GM23338 (cell line): Measurements from ENCODE around the gene LAMA4. TPM values are rescaled to one million over a fixed set of nuclear protein-coding genes. Genes with fewer than 3 reads are reported as not detected.

Source experiments
- ATAC-seq: fragments of 200-7000 bp; cut with Tn5 transposase; 3 replicates; pipeline ENCODE4 v1.9.1; 2020
- DNase-seq: peaks from one replicate; pipeline ENCODE4 v3.0.0-alpha.2; 2015; ENCODE audit warnings: low spot score
- H2AFZ ChIP-seq: fragments of 200-600 bp; sonication (generic); 2 replicates; pipeline ENCODE4 v1.8.0; 2016; ENCODE audit warnings: antibody characterized with exemption, mild to moderate bottlenecking, moderate library complexity
- H3F3A ChIP-seq: fragments of 200-600 bp; sonication (generic); replicated peaks from 2 replicates; pipeline ENCODE4 v1.8.0; 2017; ENCODE audit warnings: antibody characterized with exemption, mixed run types, low read depth
- H3K27ac ChIP-seq: fragments of 200-600 bp; sonication (generic); 2 replicates; pipeline ENCODE4 v1.6.1; 2016; ENCODE audit warnings: low read depth
- H3K27me3 ChIP-seq: fragments of 200-600 bp; sonication (generic); 2 replicates; pipeline ENCODE4 v1.8.0; 2016; ENCODE audit warnings: mild to moderate bottlenecking, mixed run types, moderate library complexity; ENCODE audit not compliant: insufficient read depth
- H3K36me3 ChIP-seq: fragments of 200-600 bp; sonication (generic); 2 replicates; pipeline ENCODE4 v1.8.0; 2016; ENCODE audit warnings: mild to moderate bottlenecking; ENCODE audit not compliant: insufficient read depth
- H3K4me1 ChIP-seq: fragments of 200-600 bp; sonication (generic); 2 replicates; pipeline ENCODE4 v1.8.0; 2016; ENCODE audit warnings: mild to moderate bottlenecking, moderate library complexity; ENCODE audit not compliant: insufficient read depth
- H3K4me2 ChIP-seq: fragments of 200-600 bp; sonication (generic); 2 replicates; pipeline ENCODE4 v1.7.1; 2017; ENCODE audit warnings: mixed run types
- H3K4me3 ChIP-seq: fragments of 200-600 bp; sonication (generic); 2 replicates; pipeline ENCODE4 v1.6.1; 2016; ENCODE audit warnings: mixed run types
- H3K79me2 ChIP-seq: fragments of 200-600 bp; sonication (generic); replicated peaks from 2 replicates; pipeline ENCODE4 v1.8.0; 2017; ENCODE audit warnings: mild to moderate bottlenecking; ENCODE audit not compliant: insufficient read depth
- H3K9me2 ChIP-seq: fragments of 200-600 bp; sonication (generic); 2 replicates; pipeline ENCODE4 v1.8.0; 2017; ENCODE audit not compliant: insufficient read depth
- H4K20me1 ChIP-seq: fragments of 200-600 bp; sonication (generic); replicated peaks from 2 replicates; pipeline ENCODE4 v1.8.0; 2017; ENCODE audit warnings: mild to moderate bottlenecking; ENCODE audit not compliant: insufficient read depth
- H3K27ac Mint-ChIP-seq: 2 replicates; pipeline ENCODE4 v1.8.0; 2020; ENCODE audit warnings: inconsistent platforms, mild to moderate bottlenecking, moderate library complexity, mixed read lengths
- H3K27me3 Mint-ChIP-seq: 3 replicates; pipeline ENCODE4 v1.8.0; 2022; ENCODE audit warnings: low read depth, mild to moderate bottlenecking, moderate library complexity, mixed read lengths, inconsistent platforms; ENCODE audit not compliant: insufficient read depth, poor library complexity
- H3K36me3 Mint-ChIP-seq: 3 replicates; pipeline ENCODE4 v1.8.0; 2021; ENCODE audit warnings: low read depth, mild to moderate bottlenecking, inconsistent platforms, moderate library complexity, mixed read lengths
- H3K4me1 Mint-ChIP-seq: 3 replicates; pipeline ENCODE4 v1.8.0; 2020; ENCODE audit warnings: mild to moderate bottlenecking, inconsistent platforms, mixed read lengths
- H3K4me3 Mint-ChIP-seq: 3 replicates; pipeline ENCODE4 v1.8.0; 2021; ENCODE audit warnings: moderate library complexity, mild to moderate bottlenecking, inconsistent platforms, mixed read lengths
- H3K9me3 Mint-ChIP-seq: 3 replicates; pipeline ENCODE4 v1.8.0; 2020; ENCODE audit warnings: moderate library complexity, mild to moderate bottlenecking, inconsistent platforms, mixed read lengths
- CREB1 ChIP-seq: fragments of 250-450 bp; sonication (Bioruptor Pico); IDR thresholded peaks from 2 replicates; pipeline ENCODE4 v1.5.0; 2020; ENCODE audit warnings: low read depth, mild to moderate bottlenecking, moderate library complexity
- EZH2phosphoT487 ChIP-seq: fragments of 200-600 bp; sonication (generic); IDR thresholded peaks from one replicate; pipeline ENCODE4 v1.8.1; 2018; ENCODE audit warnings: antibody characterized with exemption; ENCODE audit not compliant: unreplicated experiment
- JUNB ChIP-seq: IDR thresholded peaks from one replicate; pipeline ENCODE4 v1.6.1; 2016; ENCODE audit warnings: antibody characterized with exemption; ENCODE audit not compliant: unreplicated experiment
- POLR2AphosphoS5 ChIP-seq: IDR thresholded peaks from 2 replicates; pipeline ENCODE4 v1.6.1; 2016; ENCODE audit warnings: antibody characterized with exemption, low read depth
- STAT1 ChIP-seq: IDR thresholded peaks from one replicate; pipeline ENCODE4 v1.6.1; 2016; ENCODE audit warnings: antibody characterized with exemption; ENCODE audit not compliant: unreplicated experiment
- ZNF114 ChIP-seq: fragments of 250-450 bp; sonication (Bioruptor Pico); IDR thresholded peaks from 2 replicates; pipeline ENCODE4 v1.5.0; 2020; ENCODE audit warnings: mild to moderate bottlenecking, moderate library complexity
- ZNF331 ChIP-seq: fragments of 250-450 bp; sonication (Bioruptor Pico); IDR thresholded peaks from 2 replicates; pipeline ENCODE4 v1.5.0; 2020; ENCODE audit warnings: low read depth, mild to moderate bottlenecking, moderate library complexity
- polyA plus RNA-seq: library from polyadenylated mRNA; unstranded; fragments of >200 nt; fragmentation: Nextera tagmentation; extraction: Ambion mirVana; gene quantifications from 2 replicates; pipeline ENCODE4 v1.2.1, GENCODE V29; 2016
- total RNA-seq: library from RNA; depleted of rRNA; stranded (reverse); fragments of >200 nt; shearing (Covaris generic); gene quantifications from 2 replicates; pipeline ENCODE4 v1.2.3, GENCODE V29; 2014
- TF ChIP-seq, protein P1 (sequence below): IDR thresholded peaks from one replicate; pipeline ENCODE4 v1.6.1; 2018; ENCODE audit warnings: antibody characterized with exemption; ENCODE audit not compliant: unreplicated experiment
- TF ChIP-seq, protein P2 (sequence below): fragments of 250-450 bp; sonication (Bioruptor Pico); IDR thresholded peaks from 2 replicates; pipeline ENCODE4 v1.5.0; 2020; ENCODE audit warnings: mild to moderate bottlenecking, moderate library complexity

LAMA4 gene
- total and polyA plus RNA-seq, 2 experiments from 2014 or later, result 1.7 to 2.8 TPM

- Histone ChIP-seq H2AFZ (peak overlapping the region; percentile 99), H3K4me1 (peaks cover 24% of the 10 kb centered on the region), H3K79me2 (no peaks in the 10 kb centered on the region), H3K36me3 (no peaks in the 10 kb centered on the region), H3K9me2 (peaks cover 3% of the 10 kb centered on the region; the same call in 1 of the 2 replicates), H3K27ac (no peak overlapping the region), H3K4me3 (peak overlapping the region; percentile 88), H3K4me2 (peak overlapping the region; percentile 98), H3F3A (no peaks in the 10 kb centered on the region), H4K20me1 (no peaks in the 10 kb centered on the region), H3K27me3 (peaks cover 42% of the 10 kb centered on the region)
- Mint-ChIP-seq H3K36me3 (no peaks in the 10 kb centered on the region), H3K4me1 (peaks cover 19% of the 10 kb centered on the region), H3K27me3 (peaks cover 23% of the 10 kb centered on the region), H3K4me3 (peak overlapping the region; percentile 88), H3K27ac (no peak overlapping the region), H3K9me3 (no peaks in the 10 kb centered on the region; the same call in 2 of the 3 replicates)
- DNase-seq (no peak), ATAC-seq (0 out of 3 replicates have a peak, but pooled peaks have one; percentile 4)
- TF ChIP-seq, protein P1, sequence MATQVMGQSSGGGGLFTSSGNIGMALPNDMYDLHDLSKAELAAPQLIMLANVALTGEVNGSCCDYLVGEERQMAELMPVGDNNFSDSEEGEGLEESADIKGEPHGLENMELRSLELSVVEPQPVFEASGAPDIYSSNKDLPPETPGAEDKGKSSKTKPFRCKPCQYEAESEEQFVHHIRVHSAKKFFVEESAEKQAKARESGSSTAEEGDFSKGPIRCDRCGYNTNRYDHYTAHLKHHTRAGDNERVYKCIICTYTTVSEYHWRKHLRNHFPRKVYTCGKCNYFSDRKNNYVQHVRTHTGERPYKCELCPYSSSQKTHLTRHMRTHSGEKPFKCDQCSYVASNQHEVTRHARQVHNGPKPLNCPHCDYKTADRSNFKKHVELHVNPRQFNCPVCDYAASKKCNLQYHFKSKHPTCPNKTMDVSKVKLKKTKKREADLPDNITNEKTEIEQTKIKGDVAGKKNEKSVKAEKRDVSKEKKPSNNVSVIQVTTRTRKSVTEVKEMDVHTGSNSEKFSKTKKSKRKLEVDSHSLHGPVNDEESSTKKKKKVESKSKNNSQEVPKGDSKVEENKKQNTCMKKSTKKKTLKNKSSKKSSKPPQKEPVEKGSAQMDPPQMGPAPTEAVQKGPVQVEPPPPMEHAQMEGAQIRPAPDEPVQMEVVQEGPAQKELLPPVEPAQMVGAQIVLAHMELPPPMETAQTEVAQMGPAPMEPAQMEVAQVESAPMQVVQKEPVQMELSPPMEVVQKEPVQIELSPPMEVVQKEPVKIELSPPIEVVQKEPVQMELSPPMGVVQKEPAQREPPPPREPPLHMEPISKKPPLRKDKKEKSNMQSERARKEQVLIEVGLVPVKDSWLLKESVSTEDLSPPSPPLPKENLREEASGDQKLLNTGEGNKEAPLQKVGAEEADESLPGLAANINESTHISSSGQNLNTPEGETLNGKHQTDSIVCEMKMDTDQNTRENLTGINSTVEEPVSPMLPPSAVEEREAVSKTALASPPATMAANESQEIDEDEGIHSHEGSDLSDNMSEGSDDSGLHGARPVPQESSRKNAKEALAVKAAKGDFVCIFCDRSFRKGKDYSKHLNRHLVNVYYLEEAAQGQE, result no peak
- no peak for TF ChIP-seq ZNF331
Observed at GRCh38 chr6:112254921-112255320, 554 bp upstream of the LAMA4 start.

GRCh38 chr6:112253498-112253840 lies 898 bp downstream of the LAMA4 start:
- no peaks in the 10 kb centered on the region for H3F3A ChIP-seq
- peaks cover 3% of the 10 kb centered on the region; the same call in 1 of the 2 replicates for H3K9me2 ChIP-seq
- Mint-ChIP-seq H3K27ac (no peak overlapping the region), H3K27me3 (peaks cover 28% of the 10 kb centered on the region), H3K4me3 (peak overlapping the region; percentile 88), H3K9me3 (no peaks in the 10 kb centered on the region; the same call in 2 of the 3 replicates), H3K4me1 (peaks cover 19% of the 10 kb centered on the region), H3K36me3 (no peaks in the 10 kb centered on the region)
- H3K36me3 ChIP-seq, result no peaks in the 10 kb centered on the region
- H3K4me1 ChIP-seq, result peaks cover 24% of the 10 kb centered on the region
- peak overlapping the region; percentile 98 for H3K4me2 ChIP-seq
- no peaks in the 10 kb centered on the region for H4K20me1 ChIP-seq
- ATAC-seq (peak; percentile 28; the same call in 2 of the 3 replicates), DNase-seq (no peak)
- no peaks in the 10 kb centered on the region for H3K79me2 ChIP-seq
- peak overlapping the region; percentile 88 for H3K4me3 ChIP-seq
- peaks cover 42% of the 10 kb centered on the region for H3K27me3 ChIP-seq
- peak overlapping the region; percentile 99 for H2AFZ ChIP-seq
- no peak overlapping the region for H3K27ac ChIP-seq
- TF ChIP-seq, protein P1, result no peak
- TF ChIP-seq, protein P2, sequence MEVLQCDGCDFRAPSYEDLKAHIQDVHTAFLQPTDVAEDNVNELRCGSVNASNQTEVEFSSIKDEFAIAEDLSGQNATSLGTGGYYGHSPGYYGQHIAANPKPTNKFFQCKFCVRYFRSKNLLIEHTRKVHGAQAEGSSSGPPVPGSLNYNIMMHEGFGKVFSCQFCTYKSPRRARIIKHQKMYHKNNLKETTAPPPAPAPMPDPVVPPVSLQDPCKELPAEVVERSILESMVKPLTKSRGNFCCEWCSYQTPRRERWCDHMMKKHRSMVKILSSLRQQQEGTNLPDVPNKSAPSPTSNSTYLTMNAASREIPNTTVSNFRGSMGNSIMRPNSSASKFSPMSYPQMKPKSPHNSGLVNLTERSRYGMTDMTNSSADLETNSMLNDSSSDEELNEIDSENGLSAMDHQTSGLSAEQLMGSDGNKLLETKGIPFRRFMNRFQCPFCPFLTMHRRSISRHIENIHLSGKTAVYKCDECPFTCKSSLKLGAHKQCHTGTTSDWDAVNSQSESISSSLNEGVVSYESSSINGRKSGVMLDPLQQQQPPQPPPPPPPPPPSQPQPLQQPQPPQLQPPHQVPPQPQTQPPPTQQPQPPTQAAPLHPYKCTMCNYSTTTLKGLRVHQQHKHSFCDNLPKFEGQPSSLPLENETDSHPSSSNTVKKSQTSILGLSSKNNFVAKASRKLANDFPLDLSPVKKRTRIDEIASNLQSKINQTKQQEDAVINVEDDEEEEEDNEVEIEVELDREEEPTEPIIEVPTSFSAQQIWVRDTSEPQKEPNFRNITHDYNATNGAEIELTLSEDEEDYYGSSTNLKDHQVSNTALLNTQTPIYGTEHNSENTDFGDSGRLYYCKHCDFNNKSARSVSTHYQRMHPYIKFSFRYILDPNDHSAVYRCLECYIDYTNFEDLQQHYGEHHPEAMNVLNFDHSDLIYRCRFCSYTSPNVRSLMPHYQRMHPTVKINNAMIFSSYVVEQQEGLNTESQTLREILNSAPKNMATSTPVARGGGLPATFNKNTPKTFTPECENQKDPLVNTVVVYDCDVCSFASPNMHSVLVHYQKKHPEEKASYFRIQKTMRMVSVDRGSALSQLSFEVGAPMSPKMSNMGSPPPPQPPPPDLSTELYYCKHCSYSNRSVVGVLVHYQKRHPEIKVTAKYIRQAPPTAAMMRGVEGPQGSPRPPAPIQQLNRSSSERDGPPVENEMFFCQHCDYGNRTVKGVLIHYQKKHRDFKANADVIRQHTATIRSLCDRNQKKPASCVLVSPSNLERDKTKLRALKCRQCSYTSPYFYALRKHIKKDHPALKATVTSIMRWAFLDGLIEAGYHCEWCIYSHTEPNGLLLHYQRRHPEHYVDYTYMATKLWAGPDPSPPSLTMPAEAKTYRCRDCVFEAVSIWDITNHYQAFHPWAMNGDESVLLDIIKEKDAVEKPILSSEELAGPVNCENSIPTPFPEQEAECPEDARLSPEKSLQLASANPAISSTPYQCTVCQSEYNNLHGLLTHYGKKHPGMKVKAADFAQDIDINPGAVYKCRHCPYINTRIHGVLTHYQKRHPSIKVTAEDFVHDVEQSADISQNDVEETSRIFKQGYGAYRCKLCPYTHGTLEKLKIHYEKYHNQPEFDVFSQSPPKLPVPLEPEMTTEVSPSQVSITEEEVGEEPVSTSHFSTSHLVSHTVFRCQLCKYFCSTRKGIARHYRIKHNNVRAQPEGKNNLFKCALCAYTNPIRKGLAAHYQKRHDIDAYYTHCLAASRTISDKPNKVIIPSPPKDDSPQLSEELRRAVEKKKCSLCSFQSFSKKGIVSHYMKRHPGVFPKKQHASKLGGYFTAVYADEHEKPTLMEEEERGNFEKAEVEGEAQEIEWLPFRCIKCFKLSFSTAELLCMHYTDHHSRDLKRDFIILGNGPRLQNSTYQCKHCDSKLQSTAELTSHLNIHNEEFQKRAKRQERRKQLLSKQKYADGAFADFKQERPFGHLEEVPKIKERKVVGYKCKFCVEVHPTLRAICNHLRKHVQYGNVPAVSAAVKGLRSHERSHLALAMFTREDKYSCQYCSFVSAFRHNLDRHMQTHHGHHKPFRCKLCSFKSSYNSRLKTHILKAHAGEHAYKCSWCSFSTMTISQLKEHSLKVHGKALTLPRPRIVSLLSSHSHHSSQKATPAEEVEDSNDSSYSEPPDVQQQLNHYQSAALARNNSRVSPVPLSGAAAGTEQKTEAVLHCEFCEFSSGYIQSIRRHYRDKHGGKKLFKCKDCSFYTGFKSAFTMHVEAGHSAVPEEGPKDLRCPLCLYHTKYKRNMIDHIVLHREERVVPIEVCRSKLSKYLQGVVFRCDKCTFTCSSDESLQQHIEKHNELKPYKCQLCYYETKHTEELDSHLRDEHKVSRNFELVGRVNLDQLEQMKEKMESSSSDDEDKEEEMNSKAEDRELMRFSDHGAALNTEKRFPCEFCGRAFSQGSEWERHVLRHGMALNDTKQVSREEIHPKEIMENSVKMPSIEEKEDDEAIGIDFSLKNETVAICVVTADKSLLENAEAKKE (CRISPR knock-in tag), result no peak
- TF ChIP-seq ZNF114 (CRISPR knock-in tag) (no peak), JUNB (no peak), POLR2AphosphoS5 (no peak), CREB1 (CRISPR knock-in tag) (no peak), EZH2phosphoT487 (no peak), STAT1 (no peak)
